Measurements from ENCODE around the gene NHLH1. TPM values are rescaled to one million over a fixed set of nuclear protein-coding genes. Genes with fewer than 3 reads are reported as not detected.

The NHLH1 gene
- total RNA-seq, 1 donor from 2014 or later, result 0.27 TPM

DNA sequence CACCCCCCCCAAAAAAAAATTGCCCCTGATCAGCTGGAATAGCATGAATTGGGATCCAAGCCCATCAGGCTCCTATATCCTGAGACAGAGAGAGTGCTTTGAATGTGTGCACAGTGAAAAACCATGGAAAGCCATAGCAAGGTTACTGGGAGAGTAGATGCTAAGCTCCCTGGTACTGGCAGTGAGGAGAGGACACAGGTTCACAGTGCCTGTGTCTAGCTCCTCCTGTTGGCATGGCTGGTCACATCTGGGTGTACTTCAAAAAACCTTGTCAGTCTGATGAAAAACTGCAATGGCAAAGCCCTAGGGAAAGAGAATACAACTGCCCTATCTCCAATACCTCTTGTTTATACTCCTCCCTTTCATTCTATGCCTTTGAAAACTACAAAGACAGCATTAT, 36.8 kb upstream of the NHLH1 start:
- Mint-ChIP-seq H3K9me3 (no peaks in the 10 kb centered on the region), H3K4me1 (no peaks in the 10 kb centered on the region), H3K27me3 (ENCODE audit: low read depth) (no peaks in the 10 kb centered on the region), H3K36me3 (peaks cover 49% of the 10 kb centered on the region), H3K27ac (no peak overlapping the region), H3K4me3 (no peak overlapping the region)
- TF ChIP-seq, protein P1, sequence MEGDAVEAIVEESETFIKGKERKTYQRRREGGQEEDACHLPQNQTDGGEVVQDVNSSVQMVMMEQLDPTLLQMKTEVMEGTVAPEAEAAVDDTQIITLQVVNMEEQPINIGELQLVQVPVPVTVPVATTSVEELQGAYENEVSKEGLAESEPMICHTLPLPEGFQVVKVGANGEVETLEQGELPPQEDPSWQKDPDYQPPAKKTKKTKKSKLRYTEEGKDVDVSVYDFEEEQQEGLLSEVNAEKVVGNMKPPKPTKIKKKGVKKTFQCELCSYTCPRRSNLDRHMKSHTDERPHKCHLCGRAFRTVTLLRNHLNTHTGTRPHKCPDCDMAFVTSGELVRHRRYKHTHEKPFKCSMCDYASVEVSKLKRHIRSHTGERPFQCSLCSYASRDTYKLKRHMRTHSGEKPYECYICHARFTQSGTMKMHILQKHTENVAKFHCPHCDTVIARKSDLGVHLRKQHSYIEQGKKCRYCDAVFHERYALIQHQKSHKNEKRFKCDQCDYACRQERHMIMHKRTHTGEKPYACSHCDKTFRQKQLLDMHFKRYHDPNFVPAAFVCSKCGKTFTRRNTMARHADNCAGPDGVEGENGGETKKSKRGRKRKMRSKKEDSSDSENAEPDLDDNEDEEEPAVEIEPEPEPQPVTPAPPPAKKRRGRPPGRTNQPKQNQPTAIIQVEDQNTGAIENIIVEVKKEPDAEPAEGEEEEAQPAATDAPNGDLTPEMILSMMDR (IDR thresholded peaks at IDR 0.05; ENCODE audit: unreplicated experiment), result no peak
- DNase-seq (ENCODE audit: low spot score in 2 of 2, unreplicated experiment in 2 of 2), result no peak

DNA sequence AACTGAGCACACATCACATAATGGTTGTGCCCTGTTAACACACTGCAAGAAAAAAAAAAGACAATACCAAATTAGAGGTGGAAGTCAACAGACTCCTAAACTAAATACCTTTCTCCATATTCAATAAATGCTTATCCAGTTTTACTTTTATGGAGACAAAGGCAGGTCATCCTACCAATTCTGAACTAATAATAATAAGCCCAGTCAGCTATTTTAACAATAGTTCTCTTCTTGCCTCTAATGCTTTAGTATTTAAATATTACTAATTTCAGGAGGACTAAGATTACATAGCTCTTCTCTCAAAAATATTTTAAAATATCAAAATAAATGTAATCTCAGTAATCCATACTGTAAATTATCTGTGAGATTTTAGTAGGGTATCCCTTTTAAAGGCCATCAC, 34.4 kb upstream of the NHLH1 start:
- H3K4me3 Mint-ChIP-seq, result no peak overlapping the region
- peaks cover 38% of the 10 kb centered on the region for H3K36me3 Mint-ChIP-seq
- H3K4me1 Mint-ChIP-seq, result no peaks in the 10 kb centered on the region
- no peak overlapping the region for H3K27ac Mint-ChIP-seq
- no peak for DNase-seq (ENCODE audit: low spot score in 2 of 2, unreplicated experiment in 2 of 2)
- H3K27me3 Mint-ChIP-seq (ENCODE audit: low read depth), result no peaks in the 10 kb centered on the region
- no peaks in the 10 kb centered on the region for H3K9me3 Mint-ChIP-seq
- TF ChIP-seq, protein P1 (IDR thresholded peaks at IDR 0.05; ENCODE audit: unreplicated experiment), result no peak

DNA sequence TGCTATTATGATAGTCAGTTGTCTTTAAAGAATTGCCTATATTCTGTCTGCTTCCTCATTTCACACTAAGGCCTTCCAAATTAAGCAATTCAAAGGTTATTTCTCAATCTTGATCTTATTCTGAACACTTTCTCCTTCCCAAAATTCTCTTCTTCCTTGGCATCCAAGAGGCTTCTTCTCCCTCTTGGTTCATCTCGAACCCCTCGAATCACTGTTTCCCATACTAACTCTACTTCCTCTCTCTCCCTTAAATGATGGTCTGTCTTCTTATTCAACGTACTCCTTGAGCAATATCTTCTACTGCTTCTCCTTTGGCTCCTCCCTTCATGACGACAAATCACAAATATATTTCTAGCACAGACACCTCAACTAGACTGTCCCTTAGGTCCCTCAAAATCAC, 28.3 kb upstream of the NHLH1 start:
- TF ChIP-seq, protein P1 (IDR thresholded peaks at IDR 0.05; ENCODE audit: unreplicated experiment), result no peak
- Mint-ChIP-seq H3K4me3 (no peak overlapping the region), H3K36me3 (peaks cover 27% of the 10 kb centered on the region), H3K27me3 (ENCODE audit: low read depth) (no peaks in the 10 kb centered on the region), H3K27ac (no peak overlapping the region), H3K4me1 (peaks cover 21% of the 10 kb centered on the region), H3K9me3 (no peaks in the 10 kb centered on the region)
- DNase-seq (ENCODE audit: low spot score in 2 of 2, unreplicated experiment in 2 of 2), result no peak

DNA sequence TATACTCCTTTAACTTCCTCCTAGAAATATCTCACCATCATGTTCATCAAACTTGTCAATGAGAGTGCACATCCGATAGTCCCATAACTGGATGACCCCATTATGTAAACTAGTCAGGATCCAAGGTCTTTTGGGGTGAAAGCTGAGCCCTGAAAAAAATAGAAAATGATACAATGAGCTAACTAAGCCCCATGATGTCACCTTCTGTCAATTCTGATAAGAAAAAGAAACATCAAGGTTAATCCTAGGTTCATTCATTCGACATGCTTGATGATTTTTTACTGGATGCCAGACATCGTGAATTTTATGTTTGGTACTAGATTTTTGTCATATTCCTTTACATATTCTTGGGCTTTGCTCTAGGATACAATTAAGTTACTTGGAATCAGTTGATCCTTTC, 26.7 kb upstream of the NHLH1 start:
- no peak for DNase-seq (ENCODE audit: low spot score in 2 of 2, unreplicated experiment in 2 of 2)
- Mint-ChIP-seq H3K4me1 (peaks cover 31% of the 10 kb centered on the region), H3K27me3 (ENCODE audit: low read depth) (no peaks in the 10 kb centered on the region), H3K27ac (no peak overlapping the region), H3K4me3 (no peak overlapping the region), H3K9me3 (no peaks in the 10 kb centered on the region), H3K36me3 (peaks cover 24% of the 10 kb centered on the region)
- TF ChIP-seq, protein P1 (IDR thresholded peaks at IDR 0.05; ENCODE audit: unreplicated experiment), result no peak

DNA sequence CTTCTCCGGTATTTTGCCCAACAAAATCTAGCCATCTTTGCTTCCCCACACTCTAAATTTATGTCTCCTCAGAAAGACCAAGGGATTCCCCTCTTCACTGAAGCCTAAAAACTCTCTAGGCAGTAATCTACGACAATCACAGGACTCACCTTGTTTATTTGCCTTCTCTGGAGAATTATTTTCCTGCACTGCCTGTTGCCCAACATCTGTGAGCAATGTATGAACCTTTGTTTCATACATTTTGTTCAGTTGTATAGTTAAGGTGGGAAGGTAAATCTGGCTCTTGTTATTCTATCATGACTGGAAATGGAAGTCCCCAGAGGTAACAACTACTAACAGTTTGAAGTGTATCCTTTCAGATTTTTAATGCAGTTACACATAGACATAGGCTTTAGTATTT, 26.0 kb upstream of the NHLH1 start:
- H3K9me3 Mint-ChIP-seq, result no peaks in the 10 kb centered on the region
- H3K4me1 Mint-ChIP-seq, result peaks cover 31% of the 10 kb centered on the region
- H3K27ac Mint-ChIP-seq, result peak overlapping the region; percentile 32
- peaks cover 24% of the 10 kb centered on the region for H3K36me3 Mint-ChIP-seq
- DNase-seq (ENCODE audit: low spot score in 2 of 2, unreplicated experiment in 2 of 2), result no peak
- peak overlapping the region; percentile 100 for H3K4me3 Mint-ChIP-seq
- TF ChIP-seq, protein P1 (IDR thresholded peaks at IDR 0.05; ENCODE audit: unreplicated experiment), result no peak
- no peaks in the 10 kb centered on the region for H3K27me3 Mint-ChIP-seq (ENCODE audit: low read depth)

DNA sequence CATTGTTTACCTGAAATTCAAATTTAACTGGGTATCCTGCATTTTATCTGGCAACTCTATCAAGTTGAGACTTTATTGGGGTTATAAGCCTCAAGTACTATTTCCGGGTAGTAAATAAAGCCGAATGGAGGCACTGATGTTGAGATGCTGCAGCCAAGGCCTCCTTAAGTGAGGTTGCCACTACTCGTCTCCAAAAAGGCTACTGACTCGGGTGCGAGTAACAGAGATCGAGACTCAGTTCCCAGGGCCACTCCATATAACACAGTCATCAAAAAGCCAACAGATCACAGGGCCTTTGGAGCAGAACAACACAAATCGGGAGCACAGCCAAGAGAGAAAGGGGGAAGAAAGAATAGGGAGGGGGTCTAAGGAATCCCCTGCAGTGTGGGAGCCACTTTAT, 24.3 kb upstream of the NHLH1 start:
- Mint-ChIP-seq H3K9me3 (no peaks in the 10 kb centered on the region), H3K27me3 (ENCODE audit: low read depth) (no peaks in the 10 kb centered on the region)

More for the DNA sequence above, 24.3 kb upstream of the NHLH1 start:
- Mint-ChIP-seq H3K4me3 (peak overlapping the region; percentile 100), H3K36me3 (peaks cover 23% of the 10 kb centered on the region), H3K27ac (peak overlapping the region; percentile 100), H3K4me1 (peaks cover 31% of the 10 kb centered on the region)
- DNase-seq (ENCODE audit: low spot score in 2 of 2, unreplicated experiment in 2 of 2), result no peak
- TF ChIP-seq, protein P1 (IDR thresholded peaks at IDR 0.05; ENCODE audit: unreplicated experiment), result no peak

Measured in mesothelial cell of epicardium (in vitro differentiated cells).